ENCODE results near the gene THRSP.

Gene THRSP

GRCh38 chr11:78100676-78101472 is 37.2 kb downstream of the THRSP start:
- no peak overlapping the region for H3K4me3 ChIP-seq
- H3K27ac ChIP-seq, result no peak overlapping the region
- no peak for TF ChIP-seq CTCF (IDR thresholded peaks at IDR 0.05)
- no peak for DNase-seq (ENCODE audit: low spot score)

GRCh38 chr11:78109081-78110015 is 45.7 kb downstream of the THRSP start:
- H3K4me3 ChIP-seq, result no peak overlapping the region
- DNase-seq (ENCODE audit: low spot score), result no peak
- no peak overlapping the region for H3K27ac ChIP-seq
- no peak for TF ChIP-seq CTCF (IDR thresholded peaks at IDR 0.05)

GRCh38 chr11:78110351-78110750 is 46.7 kb downstream of the THRSP start:
- no peak for DNase-seq (ENCODE audit: low spot score)
- Histone ChIP-seq H3K27ac (no peak overlapping the region), H3K4me3 (no peak overlapping the region)
- no peak for TF ChIP-seq CTCF (IDR thresholded peaks at IDR 0.05)

- no peak overlapping the region for H3K27ac ChIP-seq
- no peak for TF ChIP-seq CTCF (IDR thresholded peaks at IDR 0.05)
- H3K4me3 ChIP-seq, result no peak overlapping the region
- no peak for DNase-seq (ENCODE audit: low spot score)
Observed at GRCh38 chr11:78110830-78111229, 47.2 kb downstream of the THRSP start.

GRCh38 chr11:78111298-78111697 is 47.6 kb downstream of the THRSP start:
- no peak overlapping the region for H3K4me3 ChIP-seq
- DNase-seq (ENCODE audit: low spot score), result no peak
- no peak for TF ChIP-seq CTCF (IDR thresholded peaks at IDR 0.05)
- no peak overlapping the region for H3K27ac ChIP-seq

- Histone ChIP-seq H3K27ac (no peak overlapping the region), H3K4me3 (no peak overlapping the region)
- no peak for TF ChIP-seq CTCF (IDR thresholded peaks at IDR 0.05)
- no peak for DNase-seq (ENCODE audit: low spot score)
Observed at GRCh38 chr11:78112582-78113275, 49.1 kb downstream of the THRSP start.
